HCT116 (cell line): ENCODE data around the gene CHD1. TPM values are rescaled to one million over a fixed set of nuclear protein-coding genes. Genes with fewer than 3 reads are reported as not detected.

Source experiments
- ATAC-seq: fragments of 200-7000 bp; cut with Tn5 transposase; 2 replicates; pipeline ENCODE4 v1.9.1; 2020; ENCODE audit warnings: mild to moderate bottlenecking, moderate library complexity
- BruUV-seq: library from RNA; stranded (reverse); fragments of 400-500 nt; replicated peaks from 2 replicates; lab custom pipeline; 2021; lab: Mats Ljungman, UMichigan
- CTCF ChIA-PET: fragments of 300-600 bp; sonication (Branson Sonifier 250); formaldehyde crosslinking; loops from one replicate; lab custom pipeline; 2021; ENCODE audit warnings: antibody characterized with exemption; lab: Charles Lee
- POLR2A ChIA-PET: fragments of 300-600, 350-600 bp; sonication (Branson Sonifier 250); formaldehyde crosslinking; loops from one replicate; lab custom pipeline; 2021; ENCODE audit warnings: antibody characterized with exemption; lab: Charles Lee
- RAD21 ChIA-PET, 2 experiments: fragments of 300-600 bp; sonication (Branson Sonifier 250); formaldehyde crosslinking; loops; one replicate each; lab custom pipeline; 2023; ENCODE audit warnings: low total read pairs in 2 of 2; ENCODE audit not compliant: uncharacterized antibody in 2 of 2, unreplicated experiment in 2 of 2, low non-redundant PET in 1 of 2; lab: Charles Lee
- DNase-seq: peaks from one replicate; pipeline ENCODE4 v3.0.0-alpha.2; 2010; ENCODE audit warnings: low read depth, low spot score
- H2AFZ ChIP-seq: fragments of 200-600 bp; shearing (Covaris generic), sonication (generic); 2 replicates; pipeline ENCODE4 v1.6.1; 2017; ENCODE audit warnings: low read depth, mixed run types, mixed read lengths, antibody characterized with exemption, low read length; ENCODE audit not compliant: poor library complexity, severe bottlenecking
- H3K27ac ChIP-seq: 2 replicates; pipeline ENCODE4 v1.5.1; 2012; ENCODE audit warnings: low read depth, low read length
- H3K27me3 ChIP-seq: fragments of 200-600 bp; sonication (generic); 2 replicates; pipeline ENCODE4 v1.6.1; 2016; ENCODE audit warnings: mixed run types, low read length, mixed read lengths; ENCODE audit not compliant: insufficient read depth
- H3K36me3 ChIP-seq, 2 experiments: fragments of 200-500 bp in 1 of 2; fragments of 200-600 bp in 1 of 2; sonication (Bioruptor generic) in 1 of 2; sonication (generic) in 1 of 2; 2 replicates each; pipeline versions ENCODE4 v1.5.1 to v1.6.1; 2014 to 2016; ENCODE audit warnings: low read length in 2 of 2, inconsistent platforms in 1 of 2, mixed read lengths in 1 of 2, mixed run types in 1 of 2; ENCODE audit not compliant: insufficient read depth in 2 of 2, control insufficient read depth in 1 of 2
- H3K4me1 ChIP-seq, 2 experiments: fragments of 200-600 bp in 1 of 2; sonication (generic) in 1 of 2; 2 replicates each; pipeline versions ENCODE4 v1.5.1 to v1.6.1; 2012 to 2017; ENCODE audit warnings: low read length in 2 of 2, inconsistent platforms in 1 of 2, mild to moderate bottlenecking in 1 of 2, mixed read lengths in 1 of 2, mixed run types in 1 of 2, moderate library complexity in 1 of 2; ENCODE audit not compliant: insufficient read depth in 2 of 2, control insufficient read depth in 1 of 2
- H3K4me2 ChIP-seq: fragments of 200-600 bp; sonication (generic); 2 replicates; pipeline ENCODE4 v1.6.1; 2017; ENCODE audit warnings: mixed run types, low read length, mixed read lengths
- H3K4me3 ChIP-seq, 2 experiments: fragments of 200-600 bp in 1 of 2; sonication (generic) in 1 of 2; replicated peaks in 1 of 2; 2 replicates each; pipeline ENCODE4 v1.5.1; 2011 to 2016; ENCODE audit warnings: low read length in 2 of 2, control low read depth in 1 of 2, low read depth in 1 of 2, mild to moderate bottlenecking in 1 of 2, mixed read lengths in 1 of 2, mixed run types in 1 of 2
- H3K79me2 ChIP-seq: fragments of 200-600 bp; sonication (generic); 2 replicates; pipeline ENCODE4 v1.6.1; 2017; ENCODE audit warnings: mild to moderate bottlenecking, mixed run types, low read length, moderate library complexity, mixed read lengths; ENCODE audit not compliant: insufficient read depth
- H3K9ac ChIP-seq: fragments of 200-600 bp; sonication (generic); 2 replicates; pipeline ENCODE4 v1.6.1; 2016; ENCODE audit warnings: low read length, mixed read lengths
- H3K9me2 ChIP-seq: fragments of 200-600 bp; sonication (generic), shearing (Covaris generic); 2 replicates; pipeline ENCODE4 v1.6.1; 2017; ENCODE audit warnings: mixed run types, mild to moderate bottlenecking, moderate library complexity; ENCODE audit not compliant: insufficient read depth
- H3K9me3 ChIP-seq, 2 experiments: fragments of 200-500 bp in 1 of 2; fragments of 200-600 bp in 1 of 2; sonication (Bioruptor generic) in 1 of 2; sonication (generic) in 1 of 2; 2 replicates each; pipeline ENCODE4 v1.6.1; 2014 to 2017; ENCODE audit warnings: low read length in 2 of 2, mixed read lengths in 2 of 2, inconsistent platforms in 1 of 2, low read depth in 1 of 2, mild to moderate bottlenecking in 1 of 2, mixed run types in 1 of 2, moderate library complexity in 1 of 2; ENCODE audit not compliant: control insufficient read depth in 1 of 2, insufficient read depth in 1 of 2
- H4K20me1 ChIP-seq: fragments of 200-600 bp; sonication (generic), shearing (Covaris generic); 2 replicates; pipeline ENCODE4 v1.6.1; 2017; ENCODE audit warnings: mixed run types, mild to moderate bottlenecking, moderate library complexity; ENCODE audit not compliant: insufficient read depth
- CEBPB ChIP-seq: IDR thresholded peaks from 2 replicates; pipeline ENCODE4 v1.6.1; 2012; ENCODE audit warnings: low read depth
- EGR1 ChIP-seq: IDR thresholded peaks from 2 replicates; pipeline ENCODE4 v1.6.1; 2012; ENCODE audit warnings: low read depth
- ELF1 ChIP-seq: IDR thresholded peaks from 2 replicates; pipeline ENCODE4 v1.6.1; 2012; ENCODE audit warnings: low read depth, borderline replicate concordance
- EZH2phosphoT487 ChIP-seq: fragments of 200-600 bp; IDR thresholded peaks from 2 replicates; pipeline ENCODE4 v1.6.1; 2018; ENCODE audit warnings: antibody characterized with exemption, borderline replicate concordance
- JUND ChIP-seq: IDR thresholded peaks from 2 replicates; pipeline ENCODE4 v1.6.1; 2012
- POLR2A ChIP-seq: IDR thresholded peaks from 2 replicates; pipeline ENCODE4 v1.7.0; 2011; ENCODE audit warnings: borderline replicate concordance; ENCODE audit not compliant: insufficient read depth, insufficient read length; ENCODE audit errors: extremely low read depth
- POLR2AphosphoS5 ChIP-seq: IDR thresholded peaks from 2 replicates; pipeline ENCODE4 v1.6.1; 2011; ENCODE audit warnings: mild to moderate bottlenecking, low read depth, low read length, moderate library complexity
- RAD21 ChIP-seq: IDR thresholded peaks from 2 replicates; pipeline ENCODE4 v1.6.1; 2012; ENCODE audit warnings: low read depth, mild to moderate bottlenecking
- SP1 ChIP-seq: IDR thresholded peaks from 2 replicates; pipeline ENCODE4 v1.6.1; 2012; ENCODE audit warnings: low read depth
- SRF ChIP-seq: IDR thresholded peaks from 2 replicates; pipeline ENCODE4 v1.6.1; 2012; ENCODE audit warnings: low read depth
- TCF7L2 ChIP-seq: IDR thresholded peaks from 2 replicates; pipeline ENCODE4 v1.7.0; 2011; ENCODE audit warnings: borderline replicate concordance, inconsistent platforms; ENCODE audit not compliant: insufficient read depth, insufficient read length; ENCODE audit errors: extremely low read depth
- YY1 ChIP-seq: IDR thresholded peaks from 2 replicates; pipeline ENCODE4 v1.6.1; 2011; ENCODE audit warnings: low read length, low read depth, moderate library complexity, mild to moderate bottlenecking; ENCODE audit not compliant: insufficient replicate concordance; ENCODE audit errors: extremely low read depth
- ZNF274 ChIP-seq: fragments of 200-500 bp; sonication (Bioruptor generic); IDR thresholded peaks from 2 replicates; pipeline ENCODE4 v1.6.1; 2014; ENCODE audit warnings: mild to moderate bottlenecking, low read depth, low read length, inconsistent platforms
- intact Hi-C: fragments of 100-400 bp; cut with micrococcal nuclease; formaldehyde crosslinking; loops from 2 replicates; pipeline ENCODE4 v1.10.0; 2022
- total RNA-seq: library from RNA; stranded (reverse); gene quantifications from one replicate; pipeline ENCODE4 v1.2.1, GENCODE V29; 2021; ENCODE audit not compliant: unreplicated experiment
- TF ChIP-seq, protein P1 (sequence below): IDR thresholded peaks from 2 replicates; pipeline ENCODE4 v1.6.1; 2011; ENCODE audit warnings: mild to moderate bottlenecking, low read length, moderate library complexity; ENCODE audit not compliant: insufficient replicate concordance; ENCODE audit errors: extremely low read depth
- TF ChIP-seq, protein P2 (sequence below): IDR thresholded peaks from 2 replicates; pipeline ENCODE4 v1.6.1; 2012; ENCODE audit warnings: low read depth
- TF ChIP-seq, protein P3 (sequence below), 3 experiments: fragments of 200-600 bp in 1 of 3; sonication (generic) in 1 of 3; IDR thresholded peaks in 2 of 3; conservative IDR thresholded peaks in 1 of 3; 2 replicates each; pipeline ENCODE4 v1.5.1; 2012 to 2017; ENCODE audit warnings: low read depth in 2 of 3, low read length in 2 of 3, antibody characterized with exemption in 1 of 3, borderline replicate concordance in 1 of 3, control low read depth in 1 of 3, mild to moderate bottlenecking in 1 of 3, mixed read lengths in 1 of 3, mixed run types in 1 of 3, moderate library complexity in 1 of 3; ENCODE audit not compliant: insufficient read depth in 1 of 3

The CHD1 gene
- total RNA-seq, 1 experiment from 2014 or later: 43.9 TPM

DNA sequence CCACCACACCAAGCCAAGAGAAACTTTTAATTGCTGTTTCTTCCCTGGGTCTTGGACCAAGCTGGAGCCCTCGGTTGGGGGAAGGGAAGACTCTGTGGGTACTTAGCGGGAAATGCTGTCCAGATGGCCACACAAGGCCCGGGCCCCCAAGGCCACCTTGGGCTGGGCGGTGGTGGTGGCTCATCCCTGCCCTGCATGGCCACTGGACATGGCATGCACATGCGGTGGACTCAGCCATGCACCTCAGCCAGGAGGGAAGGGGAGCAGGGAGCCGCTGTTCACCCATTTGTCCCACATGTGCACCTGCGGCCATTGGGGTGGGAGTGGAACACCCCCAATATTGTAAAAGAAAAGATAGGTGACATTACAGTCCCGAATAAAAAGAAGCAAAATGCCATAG, 82.9 kb downstream of the CHD1 start:
- H3K27me3 ChIP-seq: no peaks in the 10 kb centered on the region
- TF ChIP-seq ELF1 (no peak), JUND (no peak), RAD21 (no peak), ZNF274 (no peak), POLR2AphosphoS5 (no peak), YY1 (no peak), SP1 (no peak), EGR1 (no peak), CEBPB (no peak), POLR2A (no peak), TCF7L2 (no peak), SRF (no peak), EZH2phosphoT487 (no peak)
- TF ChIP-seq, protein P1, sequence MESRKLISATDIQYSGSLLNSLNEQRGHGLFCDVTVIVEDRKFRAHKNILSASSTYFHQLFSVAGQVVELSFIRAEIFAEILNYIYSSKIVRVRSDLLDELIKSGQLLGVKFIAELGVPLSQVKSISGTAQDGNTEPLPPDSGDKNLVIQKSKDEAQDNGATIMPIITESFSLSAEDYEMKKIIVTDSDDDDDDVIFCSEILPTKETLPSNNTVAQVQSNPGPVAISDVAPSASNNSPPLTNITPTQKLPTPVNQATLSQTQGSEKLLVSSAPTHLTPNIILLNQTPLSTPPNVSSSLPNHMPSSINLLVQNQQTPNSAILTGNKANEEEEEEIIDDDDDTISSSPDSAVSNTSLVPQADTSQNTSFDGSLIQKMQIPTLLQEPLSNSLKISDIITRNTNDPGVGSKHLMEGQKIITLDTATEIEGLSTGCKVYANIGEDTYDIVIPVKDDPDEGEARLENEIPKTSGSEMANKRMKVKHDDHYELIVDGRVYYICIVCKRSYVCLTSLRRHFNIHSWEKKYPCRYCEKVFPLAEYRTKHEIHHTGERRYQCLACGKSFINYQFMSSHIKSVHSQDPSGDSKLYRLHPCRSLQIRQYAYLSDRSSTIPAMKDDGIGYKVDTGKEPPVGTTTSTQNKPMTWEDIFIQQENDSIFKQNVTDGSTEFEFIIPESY: no peak
- TF ChIP-seq, protein P2, sequence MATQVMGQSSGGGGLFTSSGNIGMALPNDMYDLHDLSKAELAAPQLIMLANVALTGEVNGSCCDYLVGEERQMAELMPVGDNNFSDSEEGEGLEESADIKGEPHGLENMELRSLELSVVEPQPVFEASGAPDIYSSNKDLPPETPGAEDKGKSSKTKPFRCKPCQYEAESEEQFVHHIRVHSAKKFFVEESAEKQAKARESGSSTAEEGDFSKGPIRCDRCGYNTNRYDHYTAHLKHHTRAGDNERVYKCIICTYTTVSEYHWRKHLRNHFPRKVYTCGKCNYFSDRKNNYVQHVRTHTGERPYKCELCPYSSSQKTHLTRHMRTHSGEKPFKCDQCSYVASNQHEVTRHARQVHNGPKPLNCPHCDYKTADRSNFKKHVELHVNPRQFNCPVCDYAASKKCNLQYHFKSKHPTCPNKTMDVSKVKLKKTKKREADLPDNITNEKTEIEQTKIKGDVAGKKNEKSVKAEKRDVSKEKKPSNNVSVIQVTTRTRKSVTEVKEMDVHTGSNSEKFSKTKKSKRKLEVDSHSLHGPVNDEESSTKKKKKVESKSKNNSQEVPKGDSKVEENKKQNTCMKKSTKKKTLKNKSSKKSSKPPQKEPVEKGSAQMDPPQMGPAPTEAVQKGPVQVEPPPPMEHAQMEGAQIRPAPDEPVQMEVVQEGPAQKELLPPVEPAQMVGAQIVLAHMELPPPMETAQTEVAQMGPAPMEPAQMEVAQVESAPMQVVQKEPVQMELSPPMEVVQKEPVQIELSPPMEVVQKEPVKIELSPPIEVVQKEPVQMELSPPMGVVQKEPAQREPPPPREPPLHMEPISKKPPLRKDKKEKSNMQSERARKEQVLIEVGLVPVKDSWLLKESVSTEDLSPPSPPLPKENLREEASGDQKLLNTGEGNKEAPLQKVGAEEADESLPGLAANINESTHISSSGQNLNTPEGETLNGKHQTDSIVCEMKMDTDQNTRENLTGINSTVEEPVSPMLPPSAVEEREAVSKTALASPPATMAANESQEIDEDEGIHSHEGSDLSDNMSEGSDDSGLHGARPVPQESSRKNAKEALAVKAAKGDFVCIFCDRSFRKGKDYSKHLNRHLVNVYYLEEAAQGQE: no peak
- TF ChIP-seq, protein P3, sequence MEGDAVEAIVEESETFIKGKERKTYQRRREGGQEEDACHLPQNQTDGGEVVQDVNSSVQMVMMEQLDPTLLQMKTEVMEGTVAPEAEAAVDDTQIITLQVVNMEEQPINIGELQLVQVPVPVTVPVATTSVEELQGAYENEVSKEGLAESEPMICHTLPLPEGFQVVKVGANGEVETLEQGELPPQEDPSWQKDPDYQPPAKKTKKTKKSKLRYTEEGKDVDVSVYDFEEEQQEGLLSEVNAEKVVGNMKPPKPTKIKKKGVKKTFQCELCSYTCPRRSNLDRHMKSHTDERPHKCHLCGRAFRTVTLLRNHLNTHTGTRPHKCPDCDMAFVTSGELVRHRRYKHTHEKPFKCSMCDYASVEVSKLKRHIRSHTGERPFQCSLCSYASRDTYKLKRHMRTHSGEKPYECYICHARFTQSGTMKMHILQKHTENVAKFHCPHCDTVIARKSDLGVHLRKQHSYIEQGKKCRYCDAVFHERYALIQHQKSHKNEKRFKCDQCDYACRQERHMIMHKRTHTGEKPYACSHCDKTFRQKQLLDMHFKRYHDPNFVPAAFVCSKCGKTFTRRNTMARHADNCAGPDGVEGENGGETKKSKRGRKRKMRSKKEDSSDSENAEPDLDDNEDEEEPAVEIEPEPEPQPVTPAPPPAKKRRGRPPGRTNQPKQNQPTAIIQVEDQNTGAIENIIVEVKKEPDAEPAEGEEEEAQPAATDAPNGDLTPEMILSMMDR (IDR thresholded peaks at IDR 0.05 in 2 of 3, conservative IDR thresholded peaks at IDR 0.05 in 1 of 3; ENCODE audit: borderline replicate concordance in 1 of 3, insufficient read depth in 1 of 3, low read depth in 2 of 3, low read length in 2 of 3): no peak
- TF ChIP-seq, all 23 proteins: peak for 0
- CTCF ChIA-PET: no interaction called here
- POLR2A ChIA-PET: no interaction called here
- Histone ChIP-seq H3K9ac (no peak overlapping the region), H2AFZ (no peak overlapping the region), H3K36me3 (no peaks in the 10 kb centered on the region), H4K20me1 (no peaks in the 10 kb centered on the region), H3K4me2 (no peak overlapping the region), H3K79me2 (no peaks in the 10 kb centered on the region), H3K4me1 (no peaks in the 10 kb centered on the region), H3K27ac (no peak overlapping the region), H3K9me2 (no peaks in the 10 kb centered on the region), H3K4me3 (no peak overlapping the region), H3K9me3 (peaks cover 4 to 7% of the 10 kb centered on the region in 2 experiments; a peak in 2 of 4 replicates)
- RAD21 ChIA-PET: no interaction called here
- intact Hi-C loops: no loop called here
- ATAC-seq (no peak), DNase-seq (no peak)
- BruUV-seq: no TSS peak
